HepG2 (cell line): Measurements from ENCODE around the gene CDYL.

Experiments used
- CENPX ChIP-seq: sonication (generic); formaldehyde crosslinking; IDR thresholded peaks from 2 replicates; pipeline ENCODE4 v1.9.0; 2021; ENCODE audit warnings: mild to moderate bottlenecking, missing genetic modification reagents, moderate library complexity
- ESRRA ChIP-seq: sonication (generic); formaldehyde crosslinking; IDR thresholded peaks from 2 replicates; pipeline ENCODE4 v1.5.1; 2020; ENCODE audit warnings: mild to moderate bottlenecking, low read depth, missing genetic modification reagents
- FOXA1 ChIP-seq, 2 experiments: fragments of 450-650 bp in 1 of 2; sonication (generic) in 1 of 2; formaldehyde crosslinking in 1 of 2; IDR thresholded peaks; 2 replicates each; pipeline versions ENCODE4 v1.4.0 to v1.6.1; 2016 to 2020; ENCODE audit warnings: missing genetic modification reagents in 1 of 2
- JUNB ChIP-seq: sonication (generic); formaldehyde crosslinking; IDR thresholded peaks from 2 replicates; pipeline ENCODE4 v1.8.0; 2022; ENCODE audit warnings: missing genetic modification reagents, mild to moderate bottlenecking, borderline replicate concordance
- MTF2 ChIP-seq: sonication (generic); formaldehyde crosslinking; IDR thresholded peaks from 2 replicates; pipeline ENCODE4 v1.5.0; 2020; ENCODE audit warnings: missing genetic modification reagents, borderline replicate concordance
- POLR2A ChIP-seq, 2 experiments: IDR thresholded peaks; 2 replicates each; pipeline ENCODE4 v1.6.1; 2011; ENCODE audit warnings: low read depth in 2 of 2, low read length in 2 of 2, mild to moderate bottlenecking in 1 of 2, moderate library complexity in 1 of 2; ENCODE audit not compliant: insufficient read depth in 1 of 2
- ZBTB7A ChIP-seq: sonication (generic); formaldehyde crosslinking; IDR thresholded peaks from 2 replicates; pipeline ENCODE4 v1.8.0; 2022; ENCODE audit warnings: mild to moderate bottlenecking, missing genetic modification reagents
- ZNF10 ChIP-seq: sonication (generic); formaldehyde crosslinking; IDR thresholded peaks from 2 replicates; pipeline ENCODE4 v1.4.0; 2020; ENCODE audit warnings: mild to moderate bottlenecking, low read depth, missing genetic modification reagents, borderline replicate concordance
- ZNF34 ChIP-seq: sonication (generic); formaldehyde crosslinking; IDR thresholded peaks from 2 replicates; pipeline ENCODE4 v1.4.0; 2020; ENCODE audit warnings: mild to moderate bottlenecking, missing genetic modification reagents, borderline replicate concordance
- ZNF558 ChIP-seq: sonication (generic); formaldehyde crosslinking; IDR thresholded peaks from 2 replicates; pipeline ENCODE4 v1.9.0; 2022; ENCODE audit warnings: mild to moderate bottlenecking, missing genetic modification reagents, borderline replicate concordance
- TF ChIP-seq, protein P1 (sequence below): sonication (generic); formaldehyde crosslinking; IDR thresholded peaks from 2 replicates; pipeline ENCODE4 v1.4.0; 2020; ENCODE audit warnings: missing genetic modification reagents
- TF ChIP-seq, protein P2 (sequence below): sonication (generic); formaldehyde crosslinking; IDR thresholded peaks from 2 replicates; pipeline ENCODE4 v1.8.1; 2023; ENCODE audit warnings: mild to moderate bottlenecking, missing genetic modification reagents

DNA sequence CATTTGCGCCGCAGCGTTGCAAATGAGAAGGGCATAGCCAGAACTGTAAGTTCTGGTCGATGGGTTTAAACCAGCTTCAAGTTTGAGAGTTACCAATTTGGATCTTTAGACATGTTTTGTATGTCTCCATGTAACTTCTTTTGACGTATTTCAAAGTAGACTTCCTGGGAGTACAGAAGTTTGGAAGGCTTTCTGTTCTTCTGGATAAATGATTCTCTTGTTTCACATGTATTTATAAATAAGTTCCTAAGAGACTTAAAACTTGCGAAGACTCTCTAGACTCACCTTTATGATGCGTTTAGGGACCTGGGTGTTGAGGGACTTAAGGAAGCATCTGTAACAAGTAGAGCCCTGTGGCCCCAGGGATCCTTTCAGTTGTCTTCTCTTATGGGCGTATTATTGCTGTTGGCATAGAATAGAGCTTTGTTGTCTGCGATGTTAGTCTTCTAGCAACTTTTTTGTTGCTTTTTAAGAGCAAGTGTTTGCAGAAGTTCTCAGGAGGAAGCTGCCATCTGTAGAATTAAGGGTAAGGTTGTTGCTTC lies 1.3 kb downstream of the CDYL start:
- no peak for TF ChIP-seq ZNF10 (CRISPR knock-in tag)
- TF ChIP-seq MTF2 (CRISPR knock-in tag), result no peak
- TF ChIP-seq ZNF558 (CRISPR knock-in tag), result no peak
- no peak for TF ChIP-seq POLR2A (IDR thresholded peaks at IDR 0.05; ENCODE audit: insufficient read depth in 1 of 2, low read depth in 2 of 2, low read length in 2 of 2)
- TF ChIP-seq, protein P1, sequence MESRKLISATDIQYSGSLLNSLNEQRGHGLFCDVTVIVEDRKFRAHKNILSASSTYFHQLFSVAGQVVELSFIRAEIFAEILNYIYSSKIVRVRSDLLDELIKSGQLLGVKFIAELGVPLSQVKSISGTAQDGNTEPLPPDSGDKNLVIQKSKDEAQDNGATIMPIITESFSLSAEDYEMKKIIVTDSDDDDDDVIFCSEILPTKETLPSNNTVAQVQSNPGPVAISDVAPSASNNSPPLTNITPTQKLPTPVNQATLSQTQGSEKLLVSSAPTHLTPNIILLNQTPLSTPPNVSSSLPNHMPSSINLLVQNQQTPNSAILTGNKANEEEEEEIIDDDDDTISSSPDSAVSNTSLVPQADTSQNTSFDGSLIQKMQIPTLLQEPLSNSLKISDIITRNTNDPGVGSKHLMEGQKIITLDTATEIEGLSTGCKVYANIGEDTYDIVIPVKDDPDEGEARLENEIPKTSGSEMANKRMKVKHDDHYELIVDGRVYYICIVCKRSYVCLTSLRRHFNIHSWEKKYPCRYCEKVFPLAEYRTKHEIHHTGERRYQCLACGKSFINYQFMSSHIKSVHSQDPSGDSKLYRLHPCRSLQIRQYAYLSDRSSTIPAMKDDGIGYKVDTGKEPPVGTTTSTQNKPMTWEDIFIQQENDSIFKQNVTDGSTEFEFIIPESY (CRISPR knock-in tag), result no peak
- TF ChIP-seq CENPX, result no peak
- TF ChIP-seq ZBTB7A (CRISPR knock-in tag), result no peak
- TF ChIP-seq ESRRA (CRISPR knock-in tag), result no peak
- TF ChIP-seq ZNF34 (CRISPR knock-in tag), result no peak
- no peak for TF ChIP-seq FOXA1 (IDR thresholded peaks at IDR 0.05)
- TF ChIP-seq FOXA1 (CRISPR knock-in tag; IDR thresholded peaks at IDR 0.05), result no peak
- no peak for TF ChIP-seq JUNB (CRISPR knock-in tag)
- TF ChIP-seq, protein P2, sequence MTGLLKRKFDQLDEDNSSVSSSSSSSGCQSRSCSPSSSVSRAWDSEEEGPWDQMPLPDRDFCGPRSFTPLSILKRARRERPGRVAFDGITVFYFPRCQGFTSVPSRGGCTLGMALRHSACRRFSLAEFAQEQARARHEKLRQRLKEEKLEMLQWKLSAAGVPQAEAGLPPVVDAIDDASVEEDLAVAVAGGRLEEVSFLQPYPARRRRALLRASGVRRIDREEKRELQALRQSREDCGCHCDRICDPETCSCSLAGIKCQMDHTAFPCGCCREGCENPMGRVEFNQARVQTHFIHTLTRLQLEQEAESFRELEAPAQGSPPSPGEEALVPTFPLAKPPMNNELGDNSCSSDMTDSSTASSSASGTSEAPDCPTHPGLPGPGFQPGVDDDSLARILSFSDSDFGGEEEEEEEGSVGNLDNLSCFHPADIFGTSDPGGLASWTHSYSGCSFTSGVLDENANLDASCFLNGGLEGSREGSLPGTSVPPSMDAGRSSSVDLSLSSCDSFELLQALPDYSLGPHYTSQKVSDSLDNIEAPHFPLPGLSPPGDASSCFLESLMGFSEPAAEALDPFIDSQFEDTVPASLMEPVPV (CRISPR knock-in tag), result no peak
